ENCODE results near the gene CYP4F22. TPM values are rescaled to one million over a fixed set of nuclear protein-coding genes. Genes with fewer than 3 reads are reported as not detected.

CYP4F22 gene
- total and polyA plus RNA-seq, 9 of the 15 experiments (the other 6 are each of a cell fraction or from before 2014, with no cell fraction given), result not detected

- no peak for TF ChIP-seq ZNF282 (CRISPR knock-in tag; IDR thresholded peaks at IDR 0.05)
- TF ChIP-seq HDAC8 (tag; IDR thresholded peaks at IDR 0.05), result 0 out of 2 replicates have a peak, but pooled peaks have one; percentile 19
- peak in 1 of 2 experiments; percentile 12; a peak in 1 of 3 replicates for TF ChIP-seq CBX3 (IDR thresholded peaks at IDR 0.05; ENCODE audit: borderline replicate concordance in 1 of 2, low read length in 2 of 2)
- peak; percentile 55 for TF ChIP-seq JUND (IDR thresholded peaks at IDR 0.05; ENCODE audit: borderline replicate concordance, low read depth, low read length)
- TF ChIP-seq JUND (tag; IDR thresholded peaks at IDR 0.05; ENCODE audit: borderline replicate concordance, low read depth, low read length), result no peak; the same call in 2 of the 3 replicates
- TF ChIP-seq EHMT2 (IDR thresholded peaks at IDR 0.05), result no peak
- TF ChIP-seq PATZ1 (CRISPR knock-in tag; IDR thresholded peaks at IDR 0.05; ENCODE audit: borderline replicate concordance), result no peak
- TF ChIP-seq TRIM24 (IDR thresholded peaks at IDR 0.05), result peak in 1 of 2 experiments; percentile 57; a peak in 1 of 4 replicates
- no peak for TF ChIP-seq POLR2H (tag; IDR thresholded peaks at IDR 0.05; ENCODE audit: low read depth)
- peak; percentile 39; the same call in 1 of the 2 replicates for TF ChIP-seq ARID4B (CRISPR knock-in tag; IDR thresholded peaks at IDR 0.05)
- TF ChIP-seq ZNF395 (CRISPR knock-in tag; IDR thresholded peaks at IDR 0.05), result no peak
- TF ChIP-seq ATF2 (CRISPR knock-in tag; IDR thresholded peaks at IDR 0.05), result no peak
- no peak for TF ChIP-seq HNRNPK (IDR thresholded peaks at IDR 0.05; ENCODE audit: low read depth, low read length, poor library complexity, severe bottlenecking)
- no peak for TF ChIP-seq E2F3 (CRISPR knock-in tag; IDR thresholded peaks at IDR 0.05)
These were observed 47.7 kb downstream of the CYP4F22 start (continued) for GRCh38 chr19:15555759-15556633.

Measured in K562 (cell line).